Epidermal melanocyte (primary cell): Measurements from ENCODE around the gene RPRM.
"Not testable (repeated sequence)": the region's sequence is repeated elsewhere in the genome, so short reads cannot be mapped to it uniquely, and the experiment has no call there.

Experiments
- DNase-seq: peaks from one replicate; pipeline ENCODE4 v3.0.0; 2011; ENCODE audit warnings: low spot score; ENCODE audit not compliant: insufficient read length

The RPRM gene

GRCh38 chr2:153461453-153461852 is 17.1 kb downstream of the RPRM start:
- DNase-seq: no peak

DNA sequence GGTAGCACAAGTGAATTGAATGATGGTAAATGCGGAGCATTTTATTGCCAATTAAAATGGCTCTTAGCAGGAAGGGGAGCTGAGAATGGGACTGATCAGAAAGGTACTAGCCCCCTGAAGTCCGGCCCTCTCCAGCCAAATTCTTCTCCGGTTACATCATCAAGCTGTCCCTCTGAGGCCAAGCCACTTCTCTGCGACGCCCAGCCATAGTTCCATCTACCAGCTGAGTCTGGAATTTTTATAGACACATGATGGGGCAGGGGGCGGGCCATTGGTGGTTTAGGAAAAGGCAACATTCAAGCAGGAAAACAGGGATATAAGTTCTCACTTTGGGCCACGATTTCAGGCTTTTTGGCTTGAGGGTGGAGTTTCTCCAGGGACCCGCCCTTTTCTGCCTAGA is 22.7 kb downstream of the RPRM start:
- no peak for DNase-seq

DNA sequence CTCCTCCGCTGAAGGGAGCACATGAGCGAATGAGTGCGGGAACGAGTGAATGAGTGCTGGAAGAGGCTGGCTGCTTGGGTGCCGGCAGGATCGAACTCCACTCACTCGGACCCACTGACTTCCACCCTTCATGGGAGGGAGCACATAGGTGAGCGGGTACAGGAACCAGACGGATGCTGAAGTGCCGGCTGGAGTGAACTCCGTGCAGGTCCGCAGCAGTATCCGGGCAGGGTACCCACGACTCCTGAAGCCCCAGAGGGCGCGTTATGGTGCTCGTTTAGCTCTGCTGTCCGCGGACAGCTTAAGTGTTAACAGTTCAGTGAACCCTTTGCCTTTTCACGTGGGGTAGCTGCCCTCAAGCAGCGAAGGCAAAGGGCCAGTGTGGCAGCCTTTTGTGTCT is 23.2 kb downstream of the RPRM start:
- no peak for DNase-seq

DNA sequence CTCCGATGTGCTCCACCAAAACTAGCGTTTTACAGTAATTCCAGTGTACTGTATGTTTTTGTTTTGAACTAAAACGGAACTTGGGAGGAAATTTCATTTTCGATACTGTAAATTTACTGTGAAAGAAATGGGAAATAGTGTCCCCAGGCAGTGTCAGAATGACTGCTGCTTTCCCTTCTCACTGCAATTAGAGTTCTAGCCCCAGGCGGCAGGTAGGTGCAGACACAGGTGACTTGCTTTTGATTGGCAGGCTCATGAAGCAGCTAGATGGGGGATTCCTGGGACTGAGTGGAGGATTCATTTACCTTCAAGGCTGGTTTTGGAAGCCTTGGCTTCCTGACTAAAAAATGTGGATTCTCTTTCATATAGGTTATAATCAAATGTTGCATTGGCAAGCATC is 27.0 kb downstream of the RPRM start:
- DNase-seq: no peak

DNA sequence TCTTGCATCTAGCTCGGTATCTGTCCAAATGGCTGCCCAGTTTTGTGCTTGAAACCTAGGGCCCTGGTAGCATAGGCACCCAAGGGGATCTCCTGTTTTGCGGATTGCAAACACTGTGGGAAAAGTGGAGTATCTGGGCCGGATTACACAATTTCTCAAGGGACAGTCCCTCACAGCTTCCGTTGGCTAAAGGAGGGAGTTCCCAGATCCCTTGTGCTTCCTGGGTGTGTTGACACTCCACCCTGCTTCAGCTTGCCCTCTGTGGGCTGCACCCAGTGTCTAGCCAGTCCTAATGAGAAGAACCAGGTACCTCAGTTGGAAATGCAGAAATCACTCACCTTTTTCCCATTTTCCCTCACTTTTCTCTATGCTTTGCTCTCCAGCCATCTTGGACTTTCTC is 35.5 kb downstream of the RPRM start:
- DNase-seq: no peak

DNA sequence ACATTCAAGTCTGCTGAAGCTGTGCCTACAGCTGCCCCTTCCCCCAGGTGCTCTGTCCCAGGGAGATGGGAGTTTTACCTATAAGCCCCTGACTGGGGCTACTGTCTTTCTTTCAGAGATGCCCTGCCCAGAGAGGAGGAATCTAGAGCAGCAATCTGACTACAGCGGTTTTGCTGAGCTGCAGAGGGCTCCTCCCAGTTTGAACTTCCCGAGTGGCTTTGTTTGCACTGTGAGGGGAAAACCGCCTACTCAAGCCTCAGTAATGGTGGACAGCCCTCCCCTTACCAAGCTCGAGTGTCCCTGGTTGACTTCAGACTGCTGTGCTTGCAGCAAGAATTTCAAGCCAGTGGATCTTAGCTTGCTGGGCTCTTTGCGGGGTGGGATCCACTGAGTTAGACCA is 35.9 kb downstream of the RPRM start:
- DNase-seq: not testable (repeated sequence)

GRCh38 chr2:153440090-153440489 is 38.5 kb downstream of the RPRM start:
- not testable (repeated sequence) for DNase-seq

GRCh38 chr2:153433403-153433802 is 45.2 kb downstream of the RPRM start:
- DNase-seq: no peak

DNA sequence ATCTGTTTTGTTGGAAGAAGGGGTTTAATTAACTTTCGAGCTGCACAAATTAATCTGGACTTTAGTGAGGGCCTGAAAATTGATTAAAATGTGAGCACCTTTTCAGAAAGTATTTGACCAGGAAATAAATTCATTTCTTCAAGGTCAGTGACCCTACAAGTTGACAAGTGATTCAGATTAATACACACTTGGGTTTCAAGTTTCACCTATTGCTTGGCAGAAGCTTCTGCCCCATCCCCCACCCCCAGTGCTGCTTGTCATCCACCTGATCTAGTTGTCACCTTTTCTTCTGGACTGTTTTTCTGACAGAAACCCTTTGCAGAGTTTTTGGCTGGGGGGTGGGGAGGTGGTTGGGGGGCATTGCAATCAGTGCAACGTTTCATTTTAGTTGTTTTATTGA is 46.2 kb downstream of the RPRM start:
- no peak for DNase-seq

- DNase-seq: no peak
These were observed 47.4 kb downstream of the RPRM start for GRCh38 chr2:153431114-153431513.
